ENCODE data around the gene DNAJC1.

DNAJC1 gene

DNA sequence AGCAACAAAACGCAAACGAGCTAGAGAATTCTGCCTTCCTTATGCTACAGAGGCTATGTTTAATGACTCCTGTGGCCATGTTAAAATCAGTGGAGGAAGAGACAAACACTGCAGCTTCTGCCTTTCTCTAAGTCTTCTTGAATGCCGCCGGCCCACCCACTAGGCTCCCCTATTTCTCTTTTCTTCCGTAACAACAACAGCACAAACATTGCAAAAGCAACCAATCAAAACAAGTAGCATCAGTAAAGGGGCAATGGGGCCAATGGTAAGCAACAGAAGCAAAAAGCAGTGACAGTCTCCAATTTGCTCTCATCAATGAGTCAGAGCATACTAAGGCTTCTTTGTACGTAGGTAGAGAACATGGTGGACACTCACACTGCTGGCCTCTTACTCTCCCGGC is 26.8 kb downstream of the DNAJC1 start:
- no peaks in the 10 kb centered on the region for H3K9me3 ChIP-seq (ENCODE audit: control insufficient read depth, insufficient read depth, low read length)
- no peaks in the 10 kb centered on the region for H3K36me3 ChIP-seq (ENCODE audit: control insufficient read depth, low read length)
- no peaks in the 10 kb centered on the region for H3K9me2 ChIP-seq (replicated peaks; ENCODE audit: control insufficient read depth, low read length)
- no peak for TF ChIP-seq EZH2phosphoT487 (IDR thresholded peaks at IDR 0.05; ENCODE audit: borderline replicate concordance, low read length)
- TF ChIP-seq, protein P1, sequence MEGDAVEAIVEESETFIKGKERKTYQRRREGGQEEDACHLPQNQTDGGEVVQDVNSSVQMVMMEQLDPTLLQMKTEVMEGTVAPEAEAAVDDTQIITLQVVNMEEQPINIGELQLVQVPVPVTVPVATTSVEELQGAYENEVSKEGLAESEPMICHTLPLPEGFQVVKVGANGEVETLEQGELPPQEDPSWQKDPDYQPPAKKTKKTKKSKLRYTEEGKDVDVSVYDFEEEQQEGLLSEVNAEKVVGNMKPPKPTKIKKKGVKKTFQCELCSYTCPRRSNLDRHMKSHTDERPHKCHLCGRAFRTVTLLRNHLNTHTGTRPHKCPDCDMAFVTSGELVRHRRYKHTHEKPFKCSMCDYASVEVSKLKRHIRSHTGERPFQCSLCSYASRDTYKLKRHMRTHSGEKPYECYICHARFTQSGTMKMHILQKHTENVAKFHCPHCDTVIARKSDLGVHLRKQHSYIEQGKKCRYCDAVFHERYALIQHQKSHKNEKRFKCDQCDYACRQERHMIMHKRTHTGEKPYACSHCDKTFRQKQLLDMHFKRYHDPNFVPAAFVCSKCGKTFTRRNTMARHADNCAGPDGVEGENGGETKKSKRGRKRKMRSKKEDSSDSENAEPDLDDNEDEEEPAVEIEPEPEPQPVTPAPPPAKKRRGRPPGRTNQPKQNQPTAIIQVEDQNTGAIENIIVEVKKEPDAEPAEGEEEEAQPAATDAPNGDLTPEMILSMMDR (IDR thresholded peaks at IDR 0.05; ENCODE audit: low read depth, low read length, poor library complexity, severe bottlenecking), result no peak
- H3K4me2 ChIP-seq (ENCODE audit: low read length), result no peak overlapping the region
- H3K79me2 ChIP-seq (ENCODE audit: control insufficient read depth, low read length), result no peaks in the 10 kb centered on the region
- H3K4me1 ChIP-seq (ENCODE audit: control insufficient read depth, low read length), result no peaks in the 10 kb centered on the region
- no peak overlapping the region for H3K4me3 ChIP-seq (ENCODE audit: low read length)
- H3K27me3 ChIP-seq (ENCODE audit: control insufficient read depth, low read length), result no peaks in the 10 kb centered on the region; the same call in 1 of the 2 replicates
- no peaks in the 10 kb centered on the region for H4K20me1 ChIP-seq (ENCODE audit: control insufficient read depth, insufficient read depth, low read depth, low read length)
- no peaks in the 10 kb centered on the region for H3F3A ChIP-seq (ENCODE audit: control insufficient read depth, insufficient read depth)
- H3K27ac ChIP-seq (ENCODE audit: low read depth, low read length), result no peak overlapping the region

DNA sequence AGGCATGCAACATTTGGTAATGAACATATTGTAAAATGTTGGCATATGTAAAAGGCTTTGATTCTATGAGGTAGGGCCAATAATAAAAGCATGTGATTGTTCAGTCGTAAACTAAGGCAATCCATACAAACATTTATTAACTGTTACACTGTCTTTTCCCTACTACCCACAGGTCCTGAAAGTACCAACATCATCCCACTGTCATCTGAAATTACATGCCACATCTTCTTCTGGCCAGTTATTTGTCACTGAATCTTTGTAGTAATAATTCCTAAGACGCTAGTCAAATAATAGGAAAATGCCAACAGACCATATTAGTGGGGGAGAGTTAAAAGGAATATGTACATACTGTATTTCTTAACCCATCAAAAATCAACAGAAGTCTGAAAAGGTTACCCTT is 27.2 kb downstream of the DNAJC1 start:
- Histone ChIP-seq H3K9me2 (replicated peaks; ENCODE audit: control insufficient read depth, low read length) (no peaks in the 10 kb centered on the region), H3K27ac (ENCODE audit: low read depth, low read length) (no peak overlapping the region), H3K4me2 (ENCODE audit: low read length) (no peak overlapping the region), H3K27me3 (ENCODE audit: control insufficient read depth, low read length) (no peaks in the 10 kb centered on the region; the same call in 1 of the 2 replicates), H4K20me1 (ENCODE audit: control insufficient read depth, insufficient read depth, low read depth, low read length) (no peaks in the 10 kb centered on the region), H3K79me2 (ENCODE audit: control insufficient read depth, low read length) (no peaks in the 10 kb centered on the region), H3F3A (ENCODE audit: control insufficient read depth, insufficient read depth) (no peaks in the 10 kb centered on the region), H3K4me3 (ENCODE audit: low read length) (no peak overlapping the region), H3K36me3 (ENCODE audit: control insufficient read depth, low read length) (no peaks in the 10 kb centered on the region), H3K4me1 (ENCODE audit: control insufficient read depth, low read length) (no peaks in the 10 kb centered on the region), H3K9me3 (ENCODE audit: control insufficient read depth, insufficient read depth, low read length) (no peaks in the 10 kb centered on the region)
- no peak for TF ChIP-seq EZH2phosphoT487 (IDR thresholded peaks at IDR 0.05; ENCODE audit: borderline replicate concordance, low read length)
- TF ChIP-seq, protein P1 (IDR thresholded peaks at IDR 0.05; ENCODE audit: low read depth, low read length, poor library complexity, severe bottlenecking), result no peak

DNA sequence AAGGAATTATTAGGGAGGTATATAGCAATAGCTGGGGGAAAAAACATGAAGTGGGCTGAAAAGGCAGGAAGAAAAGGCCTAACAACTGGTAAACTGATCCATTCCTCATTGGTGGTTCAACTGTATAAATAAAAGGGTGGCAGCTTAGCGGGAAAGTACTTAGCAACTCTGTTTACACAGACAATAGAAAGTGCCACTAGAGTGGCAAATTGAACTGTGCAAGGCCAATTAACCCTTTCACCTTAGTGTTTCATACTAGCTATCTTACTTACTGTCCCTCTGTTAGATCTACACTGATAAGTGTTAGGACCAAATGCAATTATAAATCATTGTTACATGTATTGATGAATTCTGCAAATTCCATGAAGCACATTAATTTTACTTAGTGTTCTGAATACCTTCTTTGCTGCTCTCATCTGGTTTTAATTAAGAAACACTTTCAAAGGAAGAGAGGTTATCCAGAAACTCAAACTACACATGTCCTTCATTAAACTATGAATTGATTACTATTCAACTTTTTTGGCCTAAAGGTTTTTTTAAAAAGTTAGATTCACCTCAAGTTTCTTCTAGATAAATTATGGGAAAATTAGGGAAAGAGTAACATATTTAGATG is 28.0 kb downstream of the DNAJC1 start:
- Histone ChIP-seq H3K4me3 (ENCODE audit: low read length) (no peak overlapping the region), H3K4me1 (ENCODE audit: control insufficient read depth, low read length) (no peaks in the 10 kb centered on the region), H4K20me1 (ENCODE audit: control insufficient read depth, insufficient read depth, low read depth, low read length) (no peaks in the 10 kb centered on the region), H3K36me3 (ENCODE audit: control insufficient read depth, low read length) (no peaks in the 10 kb centered on the region), H3F3A (ENCODE audit: control insufficient read depth, insufficient read depth) (no peaks in the 10 kb centered on the region), H3K79me2 (ENCODE audit: control insufficient read depth, low read length) (no peaks in the 10 kb centered on the region), H3K27ac (ENCODE audit: low read depth, low read length) (no peak overlapping the region), H3K9me3 (ENCODE audit: control insufficient read depth, insufficient read depth, low read length) (no peaks in the 10 kb centered on the region), H3K9me2 (replicated peaks; ENCODE audit: control insufficient read depth, low read length) (no peaks in the 10 kb centered on the region), H3K27me3 (ENCODE audit: control insufficient read depth, low read length) (no peaks in the 10 kb centered on the region; the same call in 1 of the 2 replicates), H3K4me2 (ENCODE audit: low read length) (no peak overlapping the region)
- TF ChIP-seq, protein P1 (IDR thresholded peaks at IDR 0.05; ENCODE audit: low read depth, low read length, poor library complexity, severe bottlenecking), result no peak
- no peak for TF ChIP-seq EZH2phosphoT487 (IDR thresholded peaks at IDR 0.05; ENCODE audit: borderline replicate concordance, low read length)
